Pulmonary artery endothelial cell (primary cell): Measurements from ENCODE around the gene EFCAB12. TPM values are rescaled to one million over a fixed set of nuclear protein-coding genes. Genes with fewer than 3 reads are reported as not detected.
A peak's percentile ranks its signal among the peaks of the same experiment; 100 is the strongest.

Experiments
- DNase-seq: peaks from one replicate; pipeline ENCODE4 v3.0.0-alpha.2; 2011; ENCODE audit warnings: low read depth, low spot score
- total RNA-seq: library from RNA; depleted of rRNA; stranded (reverse); fragments of >200 nt; gene quantifications from 2 replicates; pipeline ENCODE4 v1.2.3, GENCODE V29; 2014

EFCAB12 gene
- total RNA-seq, 1 donor from 2014 or later, result under 0.01 TPM

DNA sequence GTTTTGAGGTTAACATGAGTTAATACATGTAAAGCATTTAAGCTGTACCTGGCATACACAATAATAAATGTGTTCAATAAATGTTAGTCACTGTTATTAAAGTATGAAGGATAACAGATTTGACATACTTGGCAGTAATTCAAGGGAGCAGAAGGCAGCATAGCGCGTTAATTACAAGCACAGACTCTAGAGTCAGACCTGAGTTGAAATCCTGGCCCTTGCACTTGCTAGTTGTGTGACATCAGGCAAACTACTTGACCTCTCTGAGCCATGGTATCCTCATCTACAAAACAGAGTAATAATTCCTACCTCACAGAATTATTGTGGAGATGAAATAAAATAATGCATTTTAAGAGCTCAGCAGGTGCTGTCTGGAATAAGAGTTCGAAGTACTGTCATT lies 17.0 kb upstream of the EFCAB12 start:
- DNase-seq, result no peak

DNA sequence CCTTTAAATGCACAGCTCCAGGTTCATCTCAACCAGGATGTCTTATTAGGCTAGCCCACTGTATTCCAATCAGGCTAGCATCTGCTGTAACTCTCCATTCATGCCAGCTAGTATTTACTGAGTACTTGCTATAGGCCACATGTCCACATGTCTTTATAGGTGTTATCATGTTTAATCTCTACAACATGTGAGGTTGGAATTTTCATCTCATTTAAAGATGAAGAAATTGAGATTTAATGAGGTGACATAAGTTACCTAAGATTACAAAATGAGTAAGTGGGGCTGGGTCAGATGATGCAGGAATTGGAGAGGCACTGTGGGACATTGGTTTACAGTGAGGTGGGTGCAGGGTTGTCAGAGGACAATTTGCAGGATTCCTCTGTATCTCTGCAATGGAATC lies 14.5 kb upstream of the EFCAB12 start:
- no peak for DNase-seq

DNA sequence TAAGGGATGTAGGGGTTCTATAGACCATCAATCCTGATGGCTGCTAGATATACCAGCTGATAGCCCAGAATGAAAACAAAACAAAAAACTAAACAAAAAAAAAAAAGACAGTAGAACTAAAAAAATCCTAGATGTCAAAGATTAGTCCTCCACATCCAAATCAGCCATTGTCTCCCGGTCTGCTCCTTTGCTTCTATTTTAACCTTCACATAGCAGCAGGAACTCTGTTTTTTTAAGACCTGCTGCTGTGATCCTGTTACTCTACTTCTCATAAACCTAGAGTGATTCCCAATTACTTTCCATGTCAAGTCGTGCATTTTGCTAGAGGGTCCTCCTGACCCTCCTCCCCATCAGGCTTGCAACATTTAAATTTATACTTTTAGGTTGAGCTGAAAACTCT lies 14.1 kb upstream of the EFCAB12 start:
- DNase-seq, result no peak

DNA sequence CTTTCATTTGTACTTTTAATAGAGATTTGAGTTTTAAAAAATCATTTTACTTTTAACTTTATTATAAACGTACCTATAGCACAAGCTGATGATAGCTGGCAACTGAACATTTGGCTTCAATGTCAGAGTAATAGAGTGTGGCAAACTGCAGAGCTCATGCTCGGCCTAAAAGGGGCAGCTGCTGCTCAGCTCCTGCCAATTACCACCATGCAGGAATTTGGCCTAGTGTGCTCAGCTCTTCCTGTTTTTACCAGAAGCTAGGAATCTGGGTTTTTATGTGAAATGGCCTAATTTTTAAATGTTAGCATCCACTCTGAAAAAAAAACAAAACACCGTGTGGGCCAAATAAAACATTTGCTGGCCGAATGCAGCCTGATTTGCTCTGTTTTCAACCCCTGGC lies 13.3 kb upstream of the EFCAB12 start:
- peak; percentile 64 for DNase-seq

DNA sequence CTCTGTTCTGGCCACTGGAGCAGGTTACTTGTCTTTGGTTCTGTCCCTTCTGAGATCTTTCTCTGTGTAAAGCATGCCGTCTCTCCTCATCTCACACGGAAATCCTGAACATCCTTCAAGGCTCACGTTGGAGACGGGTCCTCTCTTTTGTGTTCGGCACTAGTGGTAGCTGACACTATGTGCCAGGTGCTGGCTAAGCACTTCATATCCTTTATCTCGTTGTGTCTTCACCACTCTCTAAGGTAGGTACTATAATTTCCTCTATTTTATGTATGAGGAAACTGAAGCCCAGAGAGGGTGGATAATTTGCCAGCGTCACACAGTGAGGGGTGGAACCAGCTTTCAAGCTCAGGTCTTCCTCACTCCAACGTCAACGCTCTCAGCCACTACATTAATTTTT lies 12.8 kb upstream of the EFCAB12 start:
- DNase-seq, result no peak

DNA sequence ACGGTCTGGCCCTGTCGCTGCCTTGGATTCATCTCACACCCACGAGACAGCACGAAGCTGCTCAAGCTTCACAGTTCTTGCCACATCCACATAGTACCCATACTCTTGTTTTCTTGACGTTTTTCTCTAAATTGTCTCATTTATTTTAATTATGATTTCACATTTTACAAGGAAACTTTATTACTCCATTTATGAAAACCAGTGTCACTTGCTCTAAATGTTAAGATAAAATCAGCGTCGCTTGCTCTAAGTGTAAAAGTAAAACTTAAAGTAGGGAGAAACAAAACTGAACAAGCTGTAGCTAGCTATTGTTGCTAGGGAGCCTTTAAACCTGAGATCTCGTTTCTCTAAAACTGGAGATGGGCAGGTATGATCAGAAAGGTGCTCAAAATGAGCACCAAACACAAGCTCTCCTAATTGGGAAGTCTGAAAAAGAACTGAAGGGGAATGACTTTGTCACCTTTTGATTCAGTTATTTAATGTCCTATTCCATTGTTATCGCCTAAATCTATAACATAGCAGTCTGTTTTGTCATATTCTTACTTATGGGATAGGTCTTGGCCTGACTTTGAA lies 12.3 kb upstream of the EFCAB12 start:
- no peak for DNase-seq

DNA sequence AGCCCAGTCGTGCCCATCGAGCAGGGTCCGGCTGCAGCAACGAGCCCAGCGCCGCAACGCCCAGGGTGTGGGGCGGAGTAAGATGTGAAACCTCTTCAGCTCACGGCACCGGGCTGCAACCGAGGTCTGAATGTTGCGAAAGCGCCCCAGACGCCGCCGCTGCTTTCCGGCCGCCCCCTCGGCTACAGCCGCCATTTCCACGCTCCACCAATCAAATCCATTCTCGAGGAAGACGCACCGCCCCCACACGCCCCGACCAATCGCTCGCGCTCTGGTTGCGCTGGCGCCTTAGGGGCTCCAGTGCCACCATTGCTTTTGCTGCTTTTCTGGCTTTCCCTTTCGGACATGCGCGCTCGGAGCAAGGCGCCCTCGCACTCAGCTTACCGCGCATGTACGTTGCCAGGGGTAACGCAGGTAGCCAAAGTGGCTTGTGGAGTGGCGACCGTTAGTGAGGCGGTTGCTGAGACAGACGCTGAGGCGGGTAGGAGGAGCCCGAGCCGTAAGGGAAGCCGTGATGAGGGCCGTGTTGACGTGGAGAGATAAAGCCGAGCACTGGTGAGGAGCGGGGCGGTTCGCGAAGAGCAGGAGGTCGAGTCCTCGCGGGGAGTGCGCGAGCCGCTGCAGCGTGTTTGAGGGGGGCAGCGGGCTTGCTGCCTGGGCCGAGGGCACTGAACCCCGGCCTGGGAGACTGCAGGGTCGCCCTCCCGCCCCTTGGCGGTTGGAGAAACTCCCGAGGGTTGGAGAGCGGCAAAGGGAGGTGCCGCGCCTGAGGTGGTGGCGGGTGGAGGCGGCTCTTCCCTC lies 11.6 kb upstream of the EFCAB12 start, which contains the start of the genes IFT122 and MBD4:
Gene IFT122 (plus strand): TSS at position 408 of the 801 bp plus-strand sequence. CDS start 107 bp downstream, at position 515.
Gene MBD4 (minus strand): TSS at position 132 of the 801 bp plus-strand sequence. CDS start 115 bp downstream, at position 17.
- peak; percentile 98 for DNase-seq

DNA sequence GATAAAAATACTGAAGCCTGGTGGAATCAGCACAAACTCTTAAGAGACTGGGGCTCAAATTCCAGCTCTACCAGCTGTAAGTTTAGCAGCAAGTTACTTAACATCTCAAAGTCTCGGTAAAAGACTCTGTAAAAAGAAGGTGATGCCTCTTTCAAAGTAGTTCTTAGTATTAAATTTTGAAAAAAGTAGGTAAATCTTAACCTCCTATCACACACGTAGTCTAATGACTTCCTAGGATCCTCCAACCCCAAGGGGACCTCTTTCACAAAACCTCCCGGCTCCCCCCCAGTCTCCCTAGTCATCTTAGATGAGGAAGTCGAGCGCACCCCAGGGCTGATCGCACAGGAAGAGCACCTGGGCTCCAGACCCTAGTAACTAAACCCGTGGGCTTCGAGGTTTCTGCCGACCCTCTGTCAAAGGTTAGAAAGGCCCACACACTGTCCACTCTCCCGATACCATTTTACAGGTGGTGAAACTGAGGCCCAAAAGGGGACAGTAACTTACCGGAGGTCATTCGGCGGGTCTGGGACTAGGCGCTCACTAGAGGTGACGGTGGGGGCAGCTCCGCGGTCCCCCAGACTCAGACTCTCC lies 10.9 kb upstream of the EFCAB12 start:
- no peak for DNase-seq

DNA sequence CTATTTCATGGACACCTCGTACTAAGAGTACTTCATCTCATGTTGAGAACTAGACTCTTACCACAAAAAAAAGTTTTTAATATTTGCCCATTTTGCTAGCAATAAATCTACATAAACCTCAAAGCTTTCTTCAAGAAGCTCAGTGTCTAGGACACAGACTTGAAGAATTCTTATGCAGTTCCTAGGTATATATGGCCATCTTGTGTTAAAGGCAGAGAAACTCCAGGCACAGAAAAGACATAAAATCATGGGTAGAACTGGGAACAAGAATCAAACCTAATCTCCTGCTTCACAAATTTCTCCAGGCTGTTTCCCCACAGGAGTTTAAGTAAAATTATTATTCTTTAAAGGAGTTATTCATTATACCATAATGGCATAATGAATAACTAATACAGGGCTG lies 6.9 kb upstream of the EFCAB12 start:
- DNase-seq, result no peak

DNA sequence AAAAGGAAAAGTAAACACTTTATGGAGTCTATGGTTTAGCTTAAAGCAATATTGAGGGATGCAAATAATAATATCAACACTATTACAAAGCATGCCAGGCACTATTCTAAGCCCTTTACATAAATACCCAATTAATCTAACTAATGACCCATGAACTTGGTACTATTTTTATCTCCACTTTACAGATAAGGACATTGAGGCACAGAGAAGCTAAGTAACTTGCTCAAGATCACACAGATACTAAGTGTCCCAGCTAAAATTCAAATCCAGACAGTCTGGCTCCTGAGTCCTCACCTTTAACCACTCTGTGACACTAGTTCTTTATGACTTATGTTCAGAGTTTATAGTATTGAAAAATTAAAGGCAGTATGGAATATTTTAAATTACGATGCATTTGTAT lies 5.7 kb upstream of the EFCAB12 start:
- DNase-seq, result no peak

DNA sequence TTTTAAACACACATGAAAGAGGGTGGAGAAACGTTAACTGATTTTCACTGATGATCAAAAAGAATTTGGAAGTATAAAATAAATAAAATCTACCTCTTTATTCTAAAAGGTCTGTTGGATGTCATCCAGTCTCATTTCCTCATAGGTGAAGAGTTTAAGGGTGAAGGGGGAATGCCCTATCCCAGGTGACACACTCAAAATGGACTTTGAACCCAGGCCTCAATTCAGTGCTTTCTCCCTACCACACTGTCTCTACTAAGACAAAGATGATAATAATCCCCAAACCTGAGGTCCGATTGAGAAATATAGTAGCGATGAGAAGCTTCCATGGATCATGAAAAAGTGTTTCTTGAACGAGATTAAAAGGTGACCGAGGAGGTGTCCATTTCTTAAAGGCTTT lies 5.1 kb upstream of the EFCAB12 start:
- no peak for DNase-seq

DNA sequence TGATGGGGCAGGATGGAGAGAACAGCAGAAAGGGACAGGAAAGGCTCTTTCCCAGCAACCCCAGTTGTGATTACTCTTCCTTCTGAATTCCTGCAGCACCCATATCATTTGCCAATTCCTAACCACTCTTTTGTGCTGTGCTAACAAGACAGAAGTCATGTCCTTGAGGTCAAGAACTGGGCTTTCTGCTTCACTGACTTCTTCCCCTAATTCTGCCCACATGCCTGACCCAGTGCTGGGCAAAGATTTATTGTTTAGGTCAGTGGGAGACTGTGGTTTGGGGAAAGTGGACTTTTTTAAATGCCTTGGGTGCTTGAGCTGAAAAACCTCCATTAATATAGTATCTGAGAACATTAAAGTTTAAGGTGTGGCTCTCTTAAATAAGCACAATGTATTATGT lies 4.2 kb upstream of the EFCAB12 start:
- no peak for DNase-seq

DNA sequence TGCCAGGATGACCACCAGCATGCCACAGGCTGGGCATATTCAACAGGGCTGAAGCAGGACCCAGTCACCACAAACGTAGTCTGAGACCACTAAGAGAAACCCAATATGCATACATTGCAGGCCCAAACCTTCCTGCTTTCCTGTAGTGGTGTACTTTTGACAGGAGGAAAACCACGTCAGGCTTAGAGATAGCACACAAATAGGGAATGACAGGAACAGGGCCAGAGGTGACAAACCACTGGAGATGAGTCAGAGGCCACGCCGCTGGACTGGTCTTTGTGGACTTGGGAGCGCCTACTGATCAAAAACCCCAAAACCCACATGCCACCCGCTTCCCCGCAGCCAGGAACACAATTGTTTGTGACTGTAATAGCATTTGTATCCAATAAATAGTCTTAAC lies 3.6 kb upstream of the EFCAB12 start:
- no peak for DNase-seq

DNA sequence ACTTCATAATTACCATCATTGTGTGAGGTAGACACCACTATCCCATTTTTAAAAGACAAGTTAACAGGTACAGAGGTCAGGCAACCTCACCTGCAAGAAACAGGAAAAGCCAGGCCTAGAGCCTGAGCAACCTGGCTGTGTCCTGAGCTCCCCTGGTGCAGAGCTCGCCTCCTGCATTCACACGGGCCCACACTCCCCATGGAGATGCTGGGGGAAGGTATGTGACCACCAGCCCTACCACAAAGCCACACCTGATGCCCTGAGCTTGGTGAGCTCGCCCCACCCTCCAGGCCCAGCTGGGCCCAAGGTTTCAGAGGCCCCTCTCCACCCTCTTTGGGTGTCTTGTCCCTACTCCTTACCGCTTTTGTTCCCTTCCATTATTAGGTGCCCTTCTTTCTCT lies 1.2 kb upstream of the EFCAB12 start:
- no peak for DNase-seq

DNA sequence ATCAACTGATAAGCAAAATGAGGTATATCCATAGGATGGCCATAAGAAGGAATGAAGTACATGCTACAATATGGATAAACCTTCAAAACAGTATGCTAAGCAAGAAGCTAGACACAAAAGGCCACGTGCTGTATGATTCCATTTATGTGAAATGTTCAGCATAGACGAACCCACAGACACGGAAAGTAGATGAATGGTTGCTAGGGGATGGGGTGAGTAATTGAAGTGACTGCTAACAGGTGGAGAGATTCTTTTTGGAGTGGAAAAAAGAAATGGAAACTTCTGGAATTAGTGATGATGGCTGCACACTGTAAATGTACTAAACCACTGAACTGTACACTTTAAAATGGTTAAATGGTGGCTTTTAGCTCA lies 630 bp upstream of the EFCAB12 start:
- DNase-seq, result no peak

DNA sequence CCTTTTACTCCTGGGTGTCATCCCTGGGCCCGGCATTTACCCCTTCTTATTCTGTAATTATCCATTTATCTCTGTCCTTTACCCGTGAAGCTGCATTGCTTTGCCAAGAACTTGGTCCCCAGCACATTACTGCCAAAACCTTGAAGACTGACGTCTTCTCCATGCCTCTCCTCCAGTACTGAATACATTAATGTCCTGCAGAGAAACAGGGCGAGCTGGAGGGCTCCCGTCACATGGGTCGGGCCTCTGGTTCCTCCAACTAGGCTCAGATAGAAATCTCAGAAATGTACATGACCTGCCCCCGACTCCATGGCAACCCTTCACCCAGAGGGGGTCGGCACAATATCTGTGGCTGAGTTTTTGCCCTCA lies 445 bp downstream of the EFCAB12 start:
- DNase-seq, result no peak

DNA sequence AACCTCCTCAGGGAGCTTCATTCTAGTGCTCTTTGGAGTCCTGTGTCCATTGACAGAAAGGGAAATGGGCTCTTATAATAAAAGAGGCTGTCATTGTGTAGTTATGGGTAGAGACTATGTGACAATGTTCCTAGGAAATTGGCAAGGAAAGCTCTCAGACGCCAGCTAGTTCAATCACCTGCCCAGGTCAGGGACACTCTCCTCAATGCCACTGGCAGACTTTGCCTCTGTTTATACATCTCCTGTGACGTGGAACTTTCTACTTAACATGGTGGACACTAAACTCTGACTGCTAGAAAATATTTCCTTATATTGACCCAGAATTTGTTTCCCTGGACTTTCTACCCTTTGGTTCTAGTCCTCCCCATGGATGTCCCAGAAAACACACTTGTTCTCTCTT lies 2.8 kb downstream of the EFCAB12 start:
- no peak for DNase-seq

DNA sequence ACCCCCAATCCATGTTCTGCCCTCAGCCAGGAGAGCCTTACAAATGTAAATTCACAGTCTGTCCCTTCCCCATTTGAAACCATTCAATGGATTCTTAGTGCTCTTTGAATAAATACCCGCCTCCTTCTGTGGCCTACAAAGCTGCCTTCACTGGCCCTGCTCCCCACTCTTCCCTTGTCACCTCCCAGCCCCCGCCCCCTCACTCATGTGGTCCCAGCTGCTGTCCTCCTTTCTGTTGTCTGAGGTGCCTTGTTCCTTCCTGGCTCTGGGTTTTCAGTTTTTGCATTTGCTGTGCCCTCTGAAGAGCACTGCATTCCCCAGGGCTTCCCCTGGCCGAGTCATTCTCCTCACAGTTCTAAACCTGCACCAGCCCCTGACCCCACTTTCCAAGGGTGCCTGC lies 3.2 kb downstream of the EFCAB12 start:
- DNase-seq, result no peak

DNA sequence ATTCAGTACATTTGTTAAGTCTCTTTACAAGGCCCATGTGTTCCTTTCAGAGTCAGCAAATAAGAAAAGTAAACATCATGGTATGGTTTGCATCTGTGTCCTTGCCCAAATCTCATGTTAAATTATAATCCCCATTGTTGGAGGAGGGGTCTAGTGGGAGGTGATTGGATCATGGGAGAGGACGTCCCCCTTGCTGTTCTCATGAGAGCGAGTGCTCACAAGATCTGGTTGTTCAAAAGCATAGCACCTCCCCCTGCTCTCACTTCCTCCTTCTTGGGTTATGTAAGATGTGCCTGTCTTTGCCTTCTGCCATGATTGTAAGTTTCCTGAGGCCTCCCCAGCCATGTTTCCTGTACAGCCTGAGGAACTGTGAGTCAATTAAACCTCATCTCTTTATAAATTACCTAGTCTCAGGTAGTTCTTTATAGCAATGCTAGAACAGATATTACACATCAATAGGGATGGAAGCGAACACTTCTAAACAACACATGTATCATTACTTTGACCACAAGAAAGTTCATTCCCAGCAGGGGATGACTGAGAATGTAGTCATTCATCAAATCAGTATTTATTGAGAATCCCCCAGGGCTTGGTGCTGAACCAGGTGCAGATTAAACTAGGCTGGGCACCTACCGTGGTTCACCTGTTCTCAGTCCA lies 4.1 kb downstream of the EFCAB12 start:
- DNase-seq, result no peak

DNA sequence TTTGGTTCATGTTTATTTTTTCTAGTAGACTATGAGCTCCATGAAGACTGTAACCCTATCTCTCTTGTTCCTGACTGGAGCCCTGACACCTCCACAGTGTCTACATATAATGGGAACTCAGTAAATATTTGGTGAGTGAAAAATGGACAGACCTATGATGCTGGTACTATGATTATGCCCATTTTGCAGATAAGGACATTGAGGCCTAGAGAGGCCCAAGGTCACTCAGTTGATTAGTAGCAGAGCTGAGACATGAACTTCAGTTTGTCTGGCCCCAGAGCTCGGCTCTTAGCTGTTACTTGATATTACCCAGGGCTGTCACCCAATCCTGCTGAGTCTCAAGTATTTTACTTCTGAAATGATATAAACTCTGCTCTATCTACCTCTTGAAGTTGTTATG lies 5.5 kb downstream of the EFCAB12 start:
- DNase-seq, result no peak

DNA sequence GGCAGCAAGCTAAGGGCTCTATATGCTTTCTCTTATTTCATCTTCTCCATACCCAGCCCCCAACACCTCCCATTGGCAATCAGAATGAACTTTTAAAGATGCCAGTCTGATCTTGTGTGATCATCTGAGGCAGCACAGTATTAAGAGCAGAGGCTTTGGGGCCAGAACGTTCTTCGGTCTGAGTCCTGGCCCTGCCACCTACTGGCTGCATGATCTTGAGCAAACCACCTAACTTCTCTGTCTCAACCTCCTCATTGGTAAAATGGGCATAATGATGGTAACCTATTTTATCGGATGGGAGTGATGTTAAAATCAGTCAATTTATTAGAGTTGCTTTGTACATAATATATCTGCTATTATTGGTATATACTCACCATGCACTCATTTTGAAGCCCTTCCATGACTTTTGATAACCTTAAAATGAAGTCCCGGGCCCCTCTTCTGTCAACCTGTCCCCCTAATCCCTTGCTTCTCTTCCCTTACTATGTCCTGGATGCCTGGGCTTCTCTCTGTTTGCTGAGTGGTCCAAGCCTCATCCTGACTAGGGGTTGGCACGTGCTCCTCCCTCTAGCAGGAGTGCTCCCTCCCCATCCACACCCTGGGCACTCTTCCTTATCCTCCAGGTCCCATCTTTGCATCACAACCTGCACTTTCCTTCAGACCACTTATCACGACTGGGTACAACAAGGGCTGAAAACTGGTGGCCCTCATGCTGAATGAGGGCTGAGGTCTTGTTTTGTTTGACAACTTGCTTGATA lies 6.3 kb downstream of the EFCAB12 start:
- no peak for DNase-seq
